GM19372 (cell line): ENCODE results near the gene LRP1B.

Experiments used
- ATAC-seq: cut with Tn5 transposase; IDR thresholded peaks from one replicate; pipeline ENCODE4 v1.9.1; 2021; ENCODE audit warnings: mild to moderate bottlenecking, low read depth, moderate library complexity; ENCODE audit not compliant: unreplicated experiment

LRP1B gene

DNA sequence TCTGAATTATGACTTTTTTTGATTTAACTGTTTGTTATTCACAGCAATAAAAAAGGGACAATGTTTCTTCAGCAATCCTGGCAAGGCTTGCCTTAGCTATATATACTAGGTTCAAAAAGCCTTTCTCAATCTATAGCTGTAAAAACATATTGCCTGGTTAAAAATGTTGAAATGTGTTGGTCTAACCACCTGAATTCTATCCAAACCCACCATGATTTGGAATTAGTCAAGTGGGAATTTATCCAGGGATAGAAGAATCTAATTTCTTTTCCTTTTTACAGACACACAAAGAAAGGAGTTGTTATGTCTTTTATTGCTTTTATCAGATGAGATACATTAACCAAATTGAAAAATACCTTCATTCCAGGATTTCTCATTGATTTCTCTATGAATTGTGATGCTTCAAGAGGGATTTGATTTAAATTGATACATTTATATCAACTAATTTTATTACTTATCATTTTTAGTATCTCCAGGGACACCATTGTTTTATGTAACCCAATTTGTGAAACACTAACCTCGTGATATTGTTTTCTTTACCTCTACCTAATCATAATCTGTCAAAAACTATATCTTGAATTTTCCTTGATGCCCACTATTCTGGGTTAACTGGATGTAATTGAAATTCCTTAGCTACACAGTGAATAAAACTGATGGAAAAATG lies 88.1 kb downstream of the LRP1B start:
- no peak for ATAC-seq

DNA sequence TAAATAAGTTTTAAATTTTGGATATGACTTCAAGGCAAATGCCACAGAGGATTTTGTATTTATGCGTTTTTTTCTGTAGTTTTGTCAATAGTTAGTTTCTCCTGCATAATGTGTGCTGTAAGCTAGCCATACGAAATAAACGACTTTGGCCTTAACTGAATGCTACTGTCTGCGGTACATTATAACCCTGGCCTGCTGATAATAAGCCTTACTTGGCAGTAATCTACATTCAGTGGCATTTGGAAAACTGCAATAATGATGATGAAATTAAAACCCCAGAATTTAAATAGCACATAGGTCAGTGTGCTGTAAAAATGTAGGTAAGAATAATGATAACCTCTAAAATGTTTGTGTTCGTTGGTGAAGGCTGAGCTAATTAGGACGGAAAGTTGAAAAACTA lies 88.8 kb downstream of the LRP1B start:
- no peak for ATAC-seq

DNA sequence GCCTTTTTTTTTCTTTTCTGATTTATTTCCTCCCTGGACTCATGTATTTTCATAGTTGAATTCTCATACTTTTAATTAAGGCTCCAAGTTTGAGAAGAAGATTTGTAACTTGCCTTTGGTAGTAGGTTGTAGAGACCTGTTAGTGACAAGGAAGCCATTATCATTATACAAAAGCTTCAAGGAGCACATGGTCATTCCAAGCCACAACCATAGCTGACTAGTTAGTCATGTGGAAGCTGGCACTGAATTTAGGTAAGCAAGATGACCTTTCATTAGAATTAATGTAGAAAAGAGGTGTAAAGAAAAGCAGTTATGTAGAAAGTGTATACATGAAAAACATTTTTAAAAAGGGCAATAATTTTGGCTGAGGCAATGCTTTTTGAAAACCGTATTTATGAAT lies 89.7 kb downstream of the LRP1B start:
- no peak for ATAC-seq

GRCh38 chr2:142040556-142040955 lies 90.3 kb downstream of the LRP1B start:
- no peak for ATAC-seq

DNA sequence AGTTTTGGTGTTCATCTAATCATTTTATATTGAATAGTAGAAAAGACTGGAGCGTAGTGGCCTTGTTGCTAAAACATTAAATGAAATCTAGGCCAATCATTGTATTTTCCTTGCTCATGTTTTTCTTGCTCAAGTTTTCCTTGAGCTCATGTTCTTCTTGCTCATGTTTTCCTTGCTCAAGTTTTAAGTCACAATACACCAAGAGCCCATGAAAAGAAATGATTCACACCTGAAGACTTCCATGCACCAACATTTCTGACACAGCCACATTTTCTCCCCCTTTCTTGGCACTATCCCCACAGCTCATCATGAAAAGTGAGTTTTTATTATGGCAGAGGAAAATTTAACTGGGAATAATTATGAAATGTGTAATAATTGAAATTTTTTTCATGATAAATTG lies 92.0 kb downstream of the LRP1B start:
- no peak for ATAC-seq

GRCh38 chr2:142037744-142038143 lies 93.1 kb downstream of the LRP1B start:
- no peak for ATAC-seq

- no peak for ATAC-seq
Observed at GRCh38 chr2:142037066-142037465, 93.8 kb downstream of the LRP1B start.

DNA sequence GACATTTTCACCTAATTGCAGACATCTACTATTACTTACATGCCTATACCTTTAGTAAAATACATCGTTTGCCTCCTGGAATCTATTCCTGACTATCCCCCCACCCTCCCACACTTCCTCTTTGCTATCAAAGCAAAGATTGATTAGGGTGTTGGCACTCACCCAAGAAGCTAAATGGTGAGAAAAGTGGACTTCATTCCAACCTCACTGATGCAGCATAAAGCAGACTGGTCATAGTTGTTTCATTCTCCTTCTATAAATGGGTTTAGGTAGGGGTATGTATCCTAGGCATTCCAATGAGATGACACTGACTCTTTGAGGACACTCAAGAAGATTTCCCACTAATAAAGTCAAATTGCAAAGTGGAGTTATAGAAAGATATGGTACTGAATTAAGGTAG lies 97.4 kb downstream of the LRP1B start:
- ATAC-seq = no peak

GRCh38 chr2:142031656-142032055 lies 99.2 kb downstream of the LRP1B start:
- no peak for ATAC-seq

GRCh38 chr2:142030735-142031134 lies 100.1 kb downstream of the LRP1B start:
- no peak for ATAC-seq

- no peak for ATAC-seq
Observed at GRCh38 chr2:142029974-142030373, 100.8 kb downstream of the LRP1B start.

DNA sequence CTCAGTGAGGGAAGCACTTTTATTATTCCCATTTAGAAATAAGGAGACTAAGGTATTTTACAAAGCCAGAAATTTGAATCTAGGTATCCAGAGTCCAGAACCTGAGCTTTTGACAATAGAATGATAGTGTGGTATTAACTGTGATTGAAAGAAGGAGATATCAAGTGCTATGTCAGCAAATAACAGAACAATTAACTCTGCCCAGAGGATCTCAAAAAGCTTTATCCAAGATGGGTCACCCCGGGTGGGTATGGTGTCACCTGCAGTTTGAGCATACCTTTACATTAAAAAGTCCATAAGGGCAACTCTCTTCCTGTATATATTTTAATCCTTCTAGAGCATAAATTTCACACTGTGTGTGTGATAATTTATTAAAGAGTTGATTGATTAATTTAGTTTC lies 105.4 kb downstream of the LRP1B start:
- ATAC-seq = no peak

DNA sequence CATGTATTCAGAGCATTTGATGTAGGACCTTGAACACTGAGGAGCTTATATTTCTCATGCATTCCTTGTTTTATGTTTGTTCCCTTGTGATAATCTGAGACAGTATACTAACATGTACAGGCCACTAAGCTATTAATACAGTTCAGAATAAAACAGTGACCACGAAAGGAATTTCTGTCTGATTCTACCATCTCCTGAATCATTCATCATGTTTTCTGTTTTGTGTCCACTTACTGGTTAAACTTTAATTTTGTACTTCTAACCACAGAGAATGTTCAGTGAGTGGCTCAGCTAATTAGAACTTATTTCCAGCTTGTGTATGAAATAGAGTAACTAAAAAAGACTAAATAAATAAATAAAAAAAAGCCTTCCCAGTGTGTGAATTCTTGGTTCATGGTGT lies 110.4 kb downstream of the LRP1B start:
- no peak for ATAC-seq

GRCh38 chr2:142014536-142014935 lies 116.3 kb downstream of the LRP1B start:
- no peak for ATAC-seq

- no peak for ATAC-seq
Observed at GRCh38 chr2:142012797-142013196, 118.0 kb downstream of the LRP1B start.

DNA sequence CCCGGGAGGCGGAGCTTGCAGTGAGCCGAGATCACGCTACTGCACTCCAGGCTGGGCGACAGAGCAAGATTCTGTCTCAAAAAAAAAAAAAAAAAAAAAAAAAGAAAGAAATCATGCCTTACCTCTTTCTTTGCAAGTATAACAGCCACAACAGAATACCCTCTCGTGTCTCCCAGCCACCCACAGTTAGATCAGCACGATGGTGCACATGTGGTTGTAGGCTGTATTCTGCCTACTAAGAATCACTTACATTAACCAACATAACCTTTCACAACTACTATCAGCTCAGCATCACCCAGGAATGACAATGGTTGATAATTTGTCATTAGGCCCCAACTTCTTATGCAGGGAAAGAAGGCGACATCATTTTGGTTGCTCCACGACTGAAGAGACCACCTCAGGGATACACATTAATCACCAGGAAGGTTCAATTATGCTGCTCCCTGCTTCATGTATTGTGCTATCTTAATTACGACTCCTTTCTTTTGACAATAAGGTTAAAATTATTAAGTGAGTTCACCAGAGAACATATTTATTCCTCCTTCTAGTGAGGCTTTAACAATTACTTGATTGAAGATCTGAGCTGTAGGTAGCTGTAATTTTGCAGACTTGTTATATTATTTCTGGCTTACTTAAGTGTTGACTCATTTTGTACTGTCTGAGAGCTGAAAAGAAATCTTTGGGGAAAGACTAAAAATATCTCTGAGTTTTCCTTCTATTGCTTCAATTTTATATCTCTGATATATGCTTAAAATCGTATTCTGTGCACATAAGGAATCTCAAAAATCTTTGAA lies 120.1 kb downstream of the LRP1B start:
- ATAC-seq = no peak

- no peak for ATAC-seq
Observed at GRCh38 chr2:142008135-142008744, 122.6 kb downstream of the LRP1B start.

DNA sequence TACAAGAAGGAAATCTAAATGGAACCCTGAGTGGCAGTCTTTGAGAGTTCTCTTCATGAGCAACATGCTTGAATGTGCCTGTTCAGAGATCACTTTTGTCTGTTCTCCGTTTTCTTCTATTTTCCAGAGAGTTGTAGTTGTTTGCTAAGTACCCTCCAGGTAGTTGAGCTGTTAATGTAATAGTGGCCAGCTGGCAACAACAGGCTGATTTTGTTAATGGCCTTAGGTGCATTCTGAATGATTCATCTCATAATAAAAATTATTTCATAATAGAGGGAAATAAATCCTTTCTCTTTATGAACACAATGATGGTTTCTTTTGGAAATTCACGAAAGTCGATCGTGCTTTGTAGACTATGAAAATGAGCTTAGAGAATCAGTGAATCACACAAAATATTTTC lies 136.8 kb downstream of the LRP1B start:
- ATAC-seq = no peak

DNA sequence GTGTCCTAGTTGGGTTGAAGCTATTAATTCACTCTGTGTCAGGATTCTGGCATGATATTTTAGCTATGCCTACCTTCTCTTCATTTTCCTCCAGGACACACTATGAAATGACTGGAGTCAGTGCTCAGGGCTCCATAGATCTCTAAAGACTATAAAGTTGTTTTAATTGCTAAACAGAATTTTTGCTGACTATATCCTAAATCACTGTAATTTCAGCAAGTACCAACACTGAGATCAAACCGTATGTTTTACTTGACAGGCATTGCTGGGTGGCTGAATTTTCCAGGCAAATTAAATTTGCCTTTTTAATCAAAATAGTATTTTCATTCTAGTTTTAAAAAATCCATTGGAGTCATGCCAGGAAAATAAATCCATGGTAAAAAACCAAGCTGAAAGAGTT lies 138.1 kb downstream of the LRP1B start:
- no peak for ATAC-seq

DNA sequence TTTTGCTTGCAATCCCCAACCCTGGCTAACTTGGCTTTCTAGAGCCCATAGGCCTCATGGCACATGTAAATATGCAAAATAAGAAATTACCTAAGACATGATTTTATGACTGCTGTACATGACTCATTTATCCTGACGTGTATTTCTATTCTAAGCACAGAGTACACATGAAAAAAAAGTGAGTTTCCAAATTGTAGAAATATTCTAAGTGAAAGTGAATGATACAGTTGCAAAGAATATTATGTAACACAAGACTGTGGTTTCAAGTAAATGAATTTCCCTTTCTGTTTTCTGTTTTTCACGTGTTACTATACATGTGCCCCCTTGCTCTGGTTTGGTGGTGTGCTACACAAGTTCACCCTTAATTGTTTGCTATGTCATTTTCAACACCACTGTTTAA lies 162.4 kb downstream of the LRP1B start:
- no peak for ATAC-seq

GRCh38 chr2:141967980-141968379 lies 162.8 kb downstream of the LRP1B start:
- ATAC-seq = no peak

DNA sequence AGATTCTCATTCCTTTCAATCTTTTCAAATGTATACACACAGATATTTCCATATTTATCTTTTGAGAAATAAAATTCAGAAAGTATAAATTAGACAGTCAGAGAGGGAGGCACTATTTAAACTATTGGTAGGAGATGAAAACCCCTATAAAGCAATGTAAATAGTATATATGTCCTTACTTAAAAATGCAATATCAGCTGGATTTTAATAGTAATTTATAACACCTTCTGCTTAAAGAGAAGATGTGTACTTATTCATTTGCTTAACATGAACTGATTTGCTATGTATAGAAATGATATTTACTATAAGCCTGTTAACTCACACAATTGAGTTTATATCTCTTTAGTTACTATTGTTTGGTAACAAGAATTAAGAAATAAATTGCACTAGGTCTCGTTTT lies 163.3 kb downstream of the LRP1B start:
- ATAC-seq = no peak
